HG02943 (cell line): ENCODE data around the gene BCL2L2.
A peak's percentile ranks its signal among the peaks of the same experiment; 100 is the strongest.

Experiments
- ATAC-seq: cut with Tn5 transposase; IDR thresholded peaks from one replicate; pipeline ENCODE4 v1.9.1; 2021; ENCODE audit warnings: mild to moderate bottlenecking, low read depth, moderate library complexity; ENCODE audit not compliant: unreplicated experiment

Gene BCL2L2

DNA sequence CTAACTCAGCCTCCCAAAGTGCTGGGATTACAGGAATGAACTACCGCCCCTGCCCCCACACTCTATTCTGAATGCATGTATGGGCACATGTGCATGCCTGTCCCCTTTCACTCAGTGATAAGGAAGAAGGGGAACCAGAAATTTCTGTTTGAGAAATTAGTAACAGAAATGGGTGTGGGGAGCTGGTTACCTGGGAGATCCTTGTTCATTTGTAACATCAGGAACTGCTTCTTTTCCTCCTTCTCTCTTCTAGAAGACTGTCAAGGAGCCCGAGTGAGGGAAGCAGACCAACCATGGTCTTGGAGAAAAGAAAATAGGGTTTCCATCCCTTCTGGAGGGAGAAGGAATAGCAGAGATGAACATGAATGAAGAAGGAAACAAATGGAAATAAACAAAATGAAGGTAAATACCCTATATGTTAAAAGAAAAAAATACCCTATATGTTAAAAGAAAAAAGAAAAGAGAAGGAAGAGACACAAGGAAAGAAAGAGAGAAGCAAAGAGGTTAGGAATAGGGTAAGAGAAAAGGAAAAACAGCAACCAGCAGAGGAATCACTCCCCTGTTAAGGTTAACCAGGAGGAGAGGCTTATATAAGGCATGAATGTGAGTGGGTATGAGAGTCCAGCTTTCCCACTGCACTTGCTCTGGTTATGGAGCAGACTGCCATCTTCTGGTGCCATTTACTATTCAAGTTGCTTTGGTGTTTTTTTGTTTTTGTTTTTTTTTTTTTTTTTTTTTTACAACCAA is 7.2 kb upstream of the BCL2L2 start:
- no peak for ATAC-seq

DNA sequence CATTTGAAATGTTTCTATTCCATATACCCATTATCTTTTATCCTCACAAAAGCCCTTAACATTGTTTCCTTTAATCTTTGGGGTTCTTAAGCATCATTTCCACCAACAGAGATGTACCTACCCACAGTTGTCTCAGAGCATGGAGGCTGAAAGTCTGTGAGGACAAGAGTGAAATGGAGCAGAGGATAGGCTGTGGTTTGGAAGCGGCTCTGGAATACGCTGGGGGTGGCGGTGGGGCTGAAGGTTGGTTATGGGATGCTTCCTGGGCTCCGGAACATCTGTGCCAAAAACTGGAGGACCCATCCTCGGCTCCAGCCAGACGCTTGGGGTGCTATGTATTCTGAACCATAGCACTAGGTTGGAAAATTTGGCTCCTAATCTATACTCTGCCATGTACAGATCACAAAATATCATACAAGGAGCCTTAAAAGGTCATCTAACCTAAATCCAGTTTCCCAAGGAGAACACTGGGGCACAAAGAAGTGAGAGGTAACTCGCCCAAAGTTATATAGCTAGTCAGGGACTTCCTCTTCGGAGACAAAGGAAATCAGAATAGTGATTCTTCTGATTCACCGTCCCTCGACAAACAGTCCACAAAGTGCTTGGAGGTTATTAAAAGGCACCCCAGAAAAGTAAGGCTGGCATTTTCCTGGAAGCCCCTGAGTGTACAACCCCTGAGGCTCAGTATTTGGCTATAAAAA is 6.5 kb upstream of the BCL2L2 start:
- no peak for ATAC-seq

DNA sequence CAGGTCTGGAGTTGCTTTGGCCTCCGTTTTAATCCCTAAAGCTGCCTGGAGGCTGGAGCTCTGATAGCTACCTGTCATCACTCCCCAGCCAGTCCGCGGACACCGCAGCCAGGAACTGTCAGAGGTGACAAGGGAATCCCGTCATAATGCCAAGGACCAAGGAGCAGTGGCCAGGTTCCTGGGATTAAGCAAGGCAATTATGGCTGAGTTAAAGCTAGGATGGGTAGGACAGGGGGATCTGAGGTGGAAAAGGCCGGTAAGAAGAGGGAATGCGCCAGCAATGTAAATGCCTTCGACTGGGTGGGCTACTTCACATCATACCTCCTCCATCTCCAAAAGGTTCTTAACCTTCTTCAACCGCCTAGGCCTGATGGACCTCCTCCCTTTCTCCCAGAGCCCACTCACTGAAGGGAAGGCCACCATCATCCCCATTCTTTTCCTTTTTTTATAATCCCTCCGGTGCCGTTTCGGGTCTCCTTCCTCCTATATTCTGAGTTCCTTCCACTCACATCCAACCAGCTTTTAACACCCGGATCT is 5.9 kb upstream of the BCL2L2 start:
- no peak for ATAC-seq

DNA sequence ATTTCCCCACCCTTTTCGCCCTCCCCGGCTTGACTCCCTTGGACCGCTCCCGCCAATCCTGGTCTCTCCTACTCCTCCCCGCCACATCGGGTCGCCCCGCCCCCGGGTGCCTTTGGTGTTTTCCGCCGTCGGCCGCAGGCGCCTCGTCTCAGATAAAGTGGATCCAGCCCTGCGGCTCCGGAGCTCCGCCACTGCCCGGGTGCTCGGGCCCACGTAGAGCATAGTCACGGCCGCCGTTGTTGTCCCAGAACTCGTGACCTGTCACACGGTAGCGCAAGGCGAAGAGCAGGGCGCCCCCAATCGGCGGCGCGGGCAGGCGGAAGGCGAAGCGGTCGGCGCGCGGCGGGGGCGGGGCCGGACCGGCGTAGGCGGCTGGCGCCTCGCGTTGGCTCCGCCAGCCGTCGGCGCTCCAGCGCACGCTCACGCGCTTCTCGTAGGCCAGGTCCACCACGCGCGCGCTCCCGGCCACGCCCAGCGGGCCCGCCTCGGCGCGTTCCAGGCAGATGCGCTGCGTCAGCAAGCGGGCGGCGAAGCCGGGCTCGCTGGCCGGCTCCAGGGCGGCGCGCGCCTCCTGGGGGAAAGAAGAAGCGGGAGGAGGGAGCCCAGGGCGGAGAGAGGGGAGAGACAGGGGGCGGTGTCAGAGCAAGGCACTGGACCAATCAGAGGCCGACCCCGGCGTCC is 5.2 kb upstream of the BCL2L2 start:
- ATAC-seq, result peak; percentile 73

DNA sequence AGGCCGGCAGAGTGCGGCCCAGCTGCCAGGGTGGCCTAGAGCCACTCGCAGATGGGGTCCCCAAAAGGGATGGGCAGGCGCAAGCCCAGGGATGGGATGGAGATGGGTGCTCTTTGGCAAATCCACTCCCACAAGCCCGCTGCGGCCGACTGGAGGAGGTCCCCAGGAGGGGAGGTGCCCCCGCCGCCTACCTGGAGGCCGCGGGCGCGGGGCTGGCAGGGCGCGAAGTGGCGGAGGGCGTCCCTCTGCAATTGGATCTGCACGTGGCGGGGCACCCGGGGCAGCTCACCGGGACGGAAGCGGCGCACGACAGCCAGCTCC is 4.7 kb upstream of the BCL2L2 start:
- peak; percentile 14 for ATAC-seq

DNA sequence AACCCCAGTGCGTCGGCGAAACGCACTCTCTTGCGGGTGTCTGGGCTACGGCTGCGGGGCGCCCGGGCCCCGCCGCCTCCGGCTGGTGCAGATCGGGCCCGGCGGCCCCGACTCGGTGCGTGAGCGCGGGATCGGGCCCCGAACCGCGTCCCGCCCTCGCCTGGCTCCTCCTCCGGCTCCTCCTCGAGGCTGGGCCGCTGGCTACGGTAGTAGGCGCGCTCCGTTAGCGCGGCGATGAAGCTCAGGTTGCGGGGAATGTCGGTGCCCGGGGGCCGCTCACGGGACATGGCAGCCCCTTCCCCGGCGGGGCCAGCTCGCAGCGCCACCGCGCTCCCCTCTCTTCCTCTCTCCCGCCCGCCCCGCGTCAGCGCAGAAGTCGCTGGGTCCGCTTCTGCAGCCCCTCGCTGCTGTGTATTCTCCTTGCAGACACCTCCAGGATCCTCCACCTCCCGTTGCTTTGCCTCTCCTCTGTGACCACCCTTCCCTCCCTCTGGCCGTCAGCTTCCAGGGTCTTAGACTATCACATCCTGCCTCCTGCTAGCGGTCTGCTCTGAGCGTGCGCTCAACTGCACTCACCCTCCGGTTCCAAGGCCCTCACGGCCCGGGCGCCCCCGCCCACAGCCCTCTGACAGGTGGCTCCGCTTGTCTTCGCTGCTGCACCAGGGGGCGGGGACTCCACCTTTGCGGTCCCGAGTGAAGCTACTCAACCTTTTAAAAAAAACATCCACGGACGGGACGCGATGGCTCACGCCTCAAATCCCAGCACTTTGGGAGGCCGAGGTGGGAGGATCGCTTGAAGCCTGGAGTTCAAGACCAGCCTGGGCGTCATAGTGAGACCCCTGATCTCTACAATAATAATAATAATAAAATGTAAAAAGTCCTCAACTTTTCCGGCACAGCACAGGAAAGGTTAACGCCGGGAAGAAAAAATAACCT is 4.1 kb upstream of the BCL2L2 start, which contains the start of gene PPP1R3E:
PPP1R3E (minus strand) TSS at position 570 of the 936 bp plus-strand sequence; CDS start at position 287, 283 bp downstream.
- ATAC-seq, result peak; percentile 30

DNA sequence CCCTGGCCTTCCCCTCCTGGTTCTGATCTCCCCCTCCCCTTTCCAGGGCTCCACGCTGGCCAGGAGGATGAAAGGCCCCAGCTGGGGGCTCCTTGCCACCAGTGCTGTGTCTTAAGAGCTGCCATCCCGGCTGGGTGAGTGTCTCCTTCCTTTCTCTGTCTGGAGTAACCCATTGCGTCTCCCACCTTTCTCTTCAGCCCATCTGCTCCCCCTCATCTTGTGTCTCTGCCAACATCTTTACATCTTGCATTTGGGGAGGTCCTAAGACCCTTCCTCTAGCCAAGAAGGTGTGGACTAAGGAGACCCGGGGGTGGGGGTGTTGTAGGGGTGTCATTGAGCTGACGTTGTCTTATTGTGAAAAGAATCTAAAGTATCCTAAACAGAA is 505 bp downstream of the BCL2L2 start:
- ATAC-seq, result no peak

DNA sequence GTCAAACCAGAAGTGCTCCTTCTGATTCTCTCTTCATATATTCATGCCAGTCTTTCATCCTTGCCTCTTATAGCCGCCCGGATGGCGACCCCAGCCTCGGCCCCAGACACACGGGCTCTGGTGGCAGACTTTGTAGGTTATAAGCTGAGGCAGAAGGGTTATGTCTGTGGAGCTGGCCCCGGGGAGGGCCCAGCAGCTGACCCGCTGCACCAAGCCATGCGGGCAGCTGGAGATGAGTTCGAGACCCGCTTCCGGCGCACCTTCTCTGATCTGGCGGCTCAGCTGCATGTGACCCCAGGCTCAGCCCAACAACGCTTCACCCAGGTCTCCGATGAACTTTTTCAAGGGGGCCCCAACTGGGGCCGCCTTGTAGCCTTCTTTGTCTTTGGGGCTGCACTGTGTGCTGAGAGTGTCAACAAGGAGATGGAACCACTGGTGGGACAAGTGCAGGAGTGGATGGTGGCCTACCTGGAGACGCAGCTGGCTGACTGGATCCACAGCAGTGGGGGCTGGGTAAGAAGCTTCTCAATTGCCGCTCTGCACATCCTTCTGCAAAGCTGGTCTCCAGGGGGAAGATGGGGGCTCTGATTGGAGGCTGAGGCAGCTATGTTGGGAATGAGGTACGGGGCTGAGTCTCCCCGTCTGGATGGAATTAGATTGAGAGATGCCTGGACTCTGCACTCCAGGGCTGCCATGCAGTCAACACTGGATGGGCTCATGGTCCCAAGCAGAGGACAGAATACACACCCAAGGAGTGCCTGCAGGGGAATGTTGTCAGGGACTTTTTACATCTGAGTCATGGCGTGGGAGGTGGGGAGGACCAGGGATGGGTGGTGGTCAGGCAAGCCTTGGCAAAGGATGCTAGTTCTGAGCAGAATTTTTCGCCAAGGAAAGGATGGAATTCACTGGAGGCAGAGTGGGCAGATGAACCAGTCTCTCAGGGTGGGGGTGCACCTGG is 1.3 kb downstream of the BCL2L2 start:
- no peak for ATAC-seq

DNA sequence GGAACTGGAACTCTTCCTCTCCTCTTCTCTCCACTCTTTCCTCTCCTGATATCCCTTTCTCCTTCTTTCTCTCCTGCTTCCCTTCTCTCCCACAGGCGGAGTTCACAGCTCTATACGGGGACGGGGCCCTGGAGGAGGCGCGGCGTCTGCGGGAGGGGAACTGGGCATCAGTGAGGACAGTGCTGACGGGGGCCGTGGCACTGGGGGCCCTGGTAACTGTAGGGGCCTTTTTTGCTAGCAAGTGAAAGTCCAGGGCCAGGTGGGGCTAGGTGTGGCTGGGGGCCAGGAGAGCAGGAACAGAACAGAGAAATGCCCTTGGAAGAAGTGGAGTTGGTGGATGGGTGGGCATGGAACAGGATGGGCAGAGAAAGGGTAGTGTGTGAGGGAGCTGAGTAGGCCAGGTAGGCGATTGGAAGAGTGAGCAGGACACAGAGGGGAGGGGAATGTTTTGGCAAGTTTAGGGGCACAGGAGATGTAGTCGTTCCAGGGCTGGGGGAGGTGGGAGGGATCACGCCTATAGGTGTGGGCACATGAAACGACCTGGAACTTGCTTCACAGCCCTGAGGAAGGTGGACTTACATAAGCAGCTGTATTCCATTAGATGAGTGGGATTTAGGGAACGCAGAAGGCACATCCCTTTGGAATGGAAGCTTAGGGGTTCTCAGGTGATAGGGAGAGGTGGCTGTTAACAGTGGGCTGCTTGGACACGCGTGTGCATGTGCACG is 2.2 kb downstream of the BCL2L2 start:
- no peak for ATAC-seq

DNA sequence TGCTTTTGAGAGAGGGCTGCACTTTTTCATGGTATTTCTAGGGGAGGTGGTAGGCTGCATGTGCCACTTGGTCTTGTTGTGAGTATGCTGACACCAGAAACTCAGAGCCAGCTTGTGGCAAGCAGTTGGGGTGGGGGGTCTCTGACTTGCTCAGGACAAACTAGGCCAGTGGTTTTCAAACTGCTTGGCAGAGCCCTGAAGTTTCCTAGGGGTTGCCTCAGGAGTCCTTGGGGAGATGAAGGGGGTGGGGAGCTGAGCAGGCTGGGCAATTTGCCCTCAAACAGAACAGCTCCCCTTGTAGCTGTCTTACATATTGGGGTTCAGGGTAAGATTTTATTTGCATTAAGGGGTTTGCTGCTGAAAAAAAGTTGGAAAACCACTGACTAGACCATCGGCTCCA is 3.9 kb downstream of the BCL2L2 start:
- no peak for ATAC-seq

DNA sequence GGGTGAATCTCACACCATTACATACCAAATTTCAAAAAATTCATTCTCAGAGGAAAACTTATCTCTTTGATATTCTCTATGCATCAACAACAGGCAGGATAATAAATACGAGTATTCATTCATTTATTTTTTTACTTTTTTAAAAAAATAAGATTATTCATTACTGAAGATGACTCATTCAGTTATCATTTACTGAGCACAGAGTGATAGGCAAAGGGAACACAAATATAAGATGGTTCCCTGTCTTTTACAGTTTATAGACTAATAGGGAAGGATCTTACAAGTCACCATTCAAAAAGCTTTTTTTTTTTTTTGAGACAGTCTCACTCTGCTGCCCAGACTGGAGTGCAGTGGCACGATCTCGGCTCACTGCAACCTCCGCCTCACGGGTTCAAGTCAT is 9.7 kb downstream of the BCL2L2 start:
- no peak for ATAC-seq

DNA sequence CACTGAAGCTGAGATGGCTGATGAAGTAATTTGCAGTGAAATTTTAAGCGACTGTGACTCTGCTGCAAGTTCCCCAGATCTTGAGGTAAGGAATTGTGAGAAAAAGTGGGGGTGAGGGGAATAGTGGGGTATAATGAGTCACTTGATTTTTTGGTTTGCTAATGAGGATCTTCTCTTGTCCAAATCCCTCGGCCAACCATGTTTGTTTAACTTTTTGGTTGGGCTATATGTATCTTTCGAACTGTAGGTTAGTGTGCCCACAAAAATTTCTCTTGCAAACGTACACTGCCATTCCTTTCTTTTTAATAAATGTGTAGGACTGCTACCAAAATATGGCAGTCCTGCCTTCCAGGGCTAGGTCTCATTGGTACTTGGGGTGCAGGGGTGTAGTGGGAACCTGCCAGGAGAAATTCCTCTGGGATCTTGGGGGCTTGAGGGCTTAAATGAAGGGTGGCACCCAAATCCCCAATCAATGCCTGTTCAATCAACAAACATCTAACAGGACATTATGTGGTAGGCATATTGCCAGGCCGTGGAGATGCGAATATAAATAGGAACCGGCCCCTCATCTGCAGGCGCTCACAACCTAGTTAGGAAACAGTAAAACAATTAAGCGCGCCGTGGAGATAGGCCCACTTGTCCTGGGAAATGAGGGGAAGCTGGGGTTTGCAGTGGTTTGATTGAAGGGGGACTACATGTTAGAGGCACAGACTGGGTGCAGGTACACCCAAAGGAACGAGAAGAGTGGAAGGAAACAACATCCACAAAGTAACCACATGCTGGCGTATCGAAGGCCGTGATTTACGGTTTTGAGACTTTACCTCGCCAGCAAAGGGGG is 13.3 kb downstream of the BCL2L2 start:
- ATAC-seq, result no peak

DNA sequence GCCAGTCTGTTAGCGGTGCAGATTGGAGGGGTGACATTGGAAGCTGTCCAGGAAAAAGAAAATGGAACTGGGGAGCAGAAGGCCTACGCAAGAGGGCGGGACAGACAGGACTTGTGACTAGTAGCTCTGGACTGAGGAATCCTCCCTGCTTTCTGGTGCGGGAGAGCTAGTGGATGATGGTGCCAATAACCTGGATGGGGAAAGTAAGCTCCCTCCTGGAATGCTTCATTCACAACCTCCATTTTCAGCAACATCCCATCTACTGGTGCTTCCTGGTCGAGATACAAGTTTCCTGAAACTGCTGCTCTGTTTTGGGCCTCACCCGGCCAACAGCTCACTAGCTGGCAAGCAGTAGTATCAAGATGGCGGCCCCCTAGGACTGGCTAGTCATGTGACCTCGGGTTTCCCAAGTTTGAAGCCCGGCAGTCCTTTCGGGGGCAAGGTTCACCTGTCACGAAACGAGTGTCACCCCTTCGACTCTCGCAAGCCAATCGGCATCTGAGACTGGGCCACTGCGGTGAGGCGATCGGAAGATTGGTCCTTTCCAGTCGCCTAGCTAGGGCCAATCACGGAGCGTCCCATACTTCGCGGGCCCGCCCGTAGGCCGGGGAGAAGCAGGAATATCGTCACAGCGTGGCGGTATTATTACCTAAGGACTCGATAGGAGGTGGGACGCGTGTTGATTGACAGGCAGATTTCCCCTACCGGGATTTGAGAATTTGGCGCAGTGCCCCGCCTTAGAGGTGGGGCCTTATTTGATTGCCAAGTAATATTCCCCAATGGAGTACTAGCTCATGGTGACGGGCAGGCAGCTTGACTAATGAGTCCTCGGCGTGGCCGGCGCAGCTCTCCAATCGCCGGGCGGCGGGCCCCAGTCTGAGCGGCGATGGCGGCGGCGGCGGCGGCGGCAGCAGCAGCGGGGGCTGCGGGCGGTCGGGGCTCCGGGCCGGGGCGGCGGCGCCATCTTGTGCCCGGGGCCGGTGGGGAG is 14.2 kb downstream of the BCL2L2 start, which contains the start of gene PABPN1:
PABPN1 (plus strand) TSS at position 874 of the 988 bp plus-strand sequence; CDS start at position 887, 13 bp downstream.
- ATAC-seq, result peak; percentile 87

DNA sequence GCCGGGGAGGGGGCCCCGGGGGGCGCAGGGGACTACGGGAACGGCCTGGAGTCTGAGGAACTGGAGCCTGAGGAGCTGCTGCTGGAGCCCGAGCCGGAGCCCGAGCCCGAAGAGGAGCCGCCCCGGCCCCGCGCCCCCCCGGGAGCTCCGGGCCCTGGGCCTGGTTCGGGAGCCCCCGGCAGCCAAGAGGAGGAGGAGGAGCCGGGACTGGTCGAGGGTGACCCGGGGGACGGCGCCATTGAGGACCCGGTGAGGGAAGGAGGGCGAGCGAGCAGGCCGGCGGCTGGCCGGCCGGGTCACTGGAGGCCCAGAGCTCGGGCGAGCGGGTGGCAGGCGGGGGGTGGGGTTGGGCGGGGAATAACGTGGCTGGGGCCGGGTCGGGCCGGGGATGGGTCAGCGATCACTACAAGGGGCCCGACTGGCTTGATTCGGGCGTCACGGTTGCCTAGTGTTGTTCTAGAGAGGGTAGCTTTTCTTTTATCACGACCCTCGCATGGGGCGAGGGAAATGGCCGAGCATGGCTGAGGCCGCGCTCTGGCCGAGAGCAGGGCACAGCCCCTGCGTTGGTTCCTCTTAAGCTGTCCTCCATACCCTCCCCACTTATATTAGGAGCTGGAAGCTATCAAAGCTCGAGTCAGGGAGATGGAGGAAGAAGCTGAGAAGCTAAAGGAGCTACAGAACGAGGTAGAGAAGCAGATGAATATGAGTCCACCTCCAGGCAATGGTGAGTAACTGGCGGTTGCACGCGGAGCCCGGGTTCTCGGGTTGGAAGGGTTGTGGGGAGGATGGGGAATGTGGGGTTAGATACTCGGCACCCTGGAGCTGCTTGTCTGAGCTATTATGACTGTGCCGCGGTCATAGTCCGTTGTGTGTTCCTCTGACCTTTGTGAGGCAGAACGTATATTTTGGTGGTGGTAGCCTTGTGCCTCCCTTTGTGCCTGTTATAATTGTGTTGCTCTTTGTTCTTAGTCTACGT is 15.2 kb downstream of the BCL2L2 start:
- peak; percentile 8 for ATAC-seq
